H9 (cell line): ENCODE results near the gene TMEM82. TPM values are rescaled to one million over a fixed set of nuclear protein-coding genes. Genes with fewer than 3 reads are reported as not detected.

Experiments
- DNase-seq: peaks from one replicate; pipeline ENCODE4 v3.0.0-alpha.2; 2017
- H2AFZ ChIP-seq: one replicate; pipeline ENCODE4 v1.6.1; 2013; ENCODE audit warnings: mild to moderate bottlenecking, low read length, control low read depth, moderate library complexity
- H2AK5ac ChIP-seq: 2 replicates; pipeline ENCODE4 v1.6.1; 2013; ENCODE audit warnings: low read length, control low read depth, mixed read lengths; ENCODE audit not compliant: insufficient read length
- H2BK120ac ChIP-seq: one replicate; pipeline ENCODE4 v1.6.1; 2013; ENCODE audit warnings: low read depth, mild to moderate bottlenecking, low read length, control low read depth, inconsistent platforms; ENCODE audit not compliant: poor library complexity, severe bottlenecking
- H2BK12ac ChIP-seq: 2 replicates; pipeline ENCODE4 v1.6.1; 2013; ENCODE audit warnings: low read length, control low read depth, mixed read lengths, low read depth; ENCODE audit not compliant: insufficient read length
- H2BK15ac ChIP-seq: 2 replicates; pipeline ENCODE4 v1.6.1; 2013; ENCODE audit warnings: low read depth, low read length, control low read depth
- H2BK20ac ChIP-seq: one replicate; pipeline ENCODE4 v1.6.1; 2013; ENCODE audit warnings: low read depth, mild to moderate bottlenecking, low read length, control low read depth, inconsistent platforms; ENCODE audit not compliant: poor library complexity, severe bottlenecking
- H2BK5ac ChIP-seq: 2 replicates; pipeline ENCODE4 v1.6.1; 2013; ENCODE audit warnings: low read length, control low read depth, mixed read lengths; ENCODE audit not compliant: insufficient read length
- H3K14ac ChIP-seq: 2 replicates; pipeline ENCODE4 v1.6.1; 2013; ENCODE audit warnings: low read length, control low read depth; ENCODE audit not compliant: insufficient read depth
- H3K18ac ChIP-seq: 2 replicates; pipeline ENCODE4 v1.6.1; 2013; ENCODE audit warnings: low read depth, mild to moderate bottlenecking, mixed read lengths, low read length, control low read depth; ENCODE audit not compliant: insufficient read length
- H3K23ac ChIP-seq: 2 replicates; pipeline ENCODE4 v1.6.1; 2013; ENCODE audit warnings: low read length, control low read depth, mixed read lengths, low read depth; ENCODE audit not compliant: insufficient read length
- H3K23me2 ChIP-seq: 2 replicates; pipeline ENCODE4 v1.6.1; 2013; ENCODE audit warnings: low read depth, mild to moderate bottlenecking, mixed read lengths, low read length, control low read depth; ENCODE audit not compliant: insufficient read length, poor library complexity, severe bottlenecking
- H3K27ac ChIP-seq: 2 replicates; pipeline ENCODE4 v1.5.1; 2013; ENCODE audit warnings: low read length, control low read depth, mixed read lengths, low read depth; ENCODE audit not compliant: insufficient read length
- H3K27me3 ChIP-seq: 2 replicates; pipeline ENCODE4 v1.6.1; 2013; ENCODE audit warnings: low read length, control low read depth, inconsistent platforms; ENCODE audit not compliant: insufficient read depth
- H3K4ac ChIP-seq: 2 replicates; pipeline ENCODE4 v1.6.1; 2013; ENCODE audit warnings: low read depth, mild to moderate bottlenecking, control low read depth, inconsistent platforms, low read length, moderate library complexity
- H3K4me1 ChIP-seq: 2 replicates; pipeline ENCODE4 v1.6.1; 2013; ENCODE audit warnings: low read length, control low read depth, inconsistent platforms; ENCODE audit not compliant: insufficient read depth
- H3K4me2 ChIP-seq: 2 replicates; pipeline ENCODE4 v1.6.1; 2013; ENCODE audit warnings: low read length, control low read depth, mixed read lengths; ENCODE audit not compliant: insufficient read length, insufficient read depth
- H3K56ac ChIP-seq: 2 replicates; pipeline ENCODE4 v1.6.1; 2013; ENCODE audit warnings: low read depth, mild to moderate bottlenecking, mixed read lengths, low read length, control low read depth; ENCODE audit not compliant: insufficient read length
- H3K79me1 ChIP-seq: 2 replicates; pipeline ENCODE4 v1.6.1; 2013; ENCODE audit warnings: low read depth, mild to moderate bottlenecking, moderate library complexity, low read length, control low read depth, inconsistent platforms; ENCODE audit not compliant: insufficient read depth, poor library complexity, severe bottlenecking
- H3K79me2 ChIP-seq: 2 replicates; pipeline ENCODE4 v1.6.1; 2013; ENCODE audit warnings: low read length, control low read depth, inconsistent platforms; ENCODE audit not compliant: insufficient read depth
- H3K9ac ChIP-seq: 2 replicates; pipeline ENCODE4 v1.6.1; 2013; ENCODE audit warnings: low read length, control low read depth, mixed read lengths; ENCODE audit not compliant: insufficient read length; ENCODE audit errors: extremely low read depth
- H3K9me3 ChIP-seq: one replicate; pipeline ENCODE4 v1.6.1; 2013; ENCODE audit warnings: low read depth, low read length, inconsistent platforms; ENCODE audit not compliant: control insufficient read depth
- H3T11ph ChIP-seq: one replicate; pipeline ENCODE4 v1.6.1; 2013; ENCODE audit warnings: mild to moderate bottlenecking, low read length, control low read depth, inconsistent platforms
- H4K20me1 ChIP-seq: one replicate; pipeline ENCODE4 v1.6.1; 2013; ENCODE audit not compliant: control insufficient read depth, insufficient read length, insufficient read depth
- H4K5ac ChIP-seq: 2 replicates; pipeline ENCODE4 v1.6.1; 2013; ENCODE audit warnings: low read depth, mild to moderate bottlenecking, mixed read lengths, low read length, control low read depth; ENCODE audit not compliant: insufficient read length
- H4K8ac ChIP-seq: replicated peaks from 2 replicates; pipeline ENCODE4 v1.6.1; 2013; ENCODE audit warnings: low read length, control low read depth, mixed read lengths, low read depth; ENCODE audit not compliant: insufficient read length
- H4K91ac ChIP-seq: 2 replicates; pipeline ENCODE4 v1.6.1; 2013; ENCODE audit warnings: low read depth, mild to moderate bottlenecking, moderate library complexity, mixed read lengths, low read length, control low read depth; ENCODE audit not compliant: insufficient read length
- H3K27ac Mint-ChIP-seq, 3 experiments: 2 replicates in 2 of 3; 3 replicates in 1 of 3; pipeline ENCODE4 v1.8.0; 2020 to 2021; ENCODE audit warnings: mixed read lengths in 3 of 3, mild to moderate bottlenecking in 1 of 3, moderate library complexity in 1 of 3
- H3K27me3 Mint-ChIP-seq: 2 replicates; pipeline ENCODE4 v1.8.0; 2021; ENCODE audit warnings: low read depth, mild to moderate bottlenecking, moderate library complexity, mixed read lengths
- H3K36me3 Mint-ChIP-seq, 3 experiments: 2 replicates in 2 of 3; 3 replicates in 1 of 3; pipeline ENCODE4 v1.8.0; 2020 to 2021; ENCODE audit warnings: low read depth in 3 of 3, mixed read lengths in 3 of 3; ENCODE audit not compliant: insufficient read depth in 1 of 3
- H3K4me1 Mint-ChIP-seq, 2 experiments: 2 replicates each; pipeline ENCODE4 v1.8.0; 2020; ENCODE audit warnings: mixed read lengths in 2 of 2
- H3K4me3 Mint-ChIP-seq, 2 experiments: 2 replicates in 1 of 2; 3 replicates in 1 of 2; pipeline ENCODE4 v1.8.0; 2020 to 2021; ENCODE audit warnings: mild to moderate bottlenecking in 2 of 2, mixed read lengths in 2 of 2, moderate library complexity in 1 of 2
- H3K9me3 Mint-ChIP-seq, 2 experiments: 2 replicates in 1 of 2; 3 replicates in 1 of 2; pipeline ENCODE4 v1.8.0; 2020; ENCODE audit warnings: mild to moderate bottlenecking in 2 of 2, mixed read lengths in 2 of 2, moderate library complexity in 1 of 2
- WGBS: extraction: QIAGEN DNeasy Blood & Tissue Kit; methylation state at CpG from one replicate; pipeline ENCODE4 v1.1.7; 2013; ENCODE audit warnings: missing lambda C conversion rate, low lambda C conversion rate, mixed read lengths; ENCODE audit not compliant: insufficient read length; ENCODE audit errors: extremely low coverage; 5-methylcytosine and 5-hydroxymethylcytosine counted together
- total RNA-seq: library from RNA; stranded (reverse); gene quantifications from 2 replicates; pipeline ENCODE4 v1.2.1, GENCODE V29; 2021
- TF ChIP-seq, protein P1 (sequence below): fragments of 200-600 bp; sonication (generic); conservative IDR thresholded peaks from 3 replicates; pipeline ENCODE4 v1.8.0; 2021; ENCODE audit warnings: antibody characterized with exemption, mild to moderate bottlenecking

The TMEM82 gene
- total RNA-seq, 1 experiment from 2014 or later, result 1.4 TPM

DNA sequence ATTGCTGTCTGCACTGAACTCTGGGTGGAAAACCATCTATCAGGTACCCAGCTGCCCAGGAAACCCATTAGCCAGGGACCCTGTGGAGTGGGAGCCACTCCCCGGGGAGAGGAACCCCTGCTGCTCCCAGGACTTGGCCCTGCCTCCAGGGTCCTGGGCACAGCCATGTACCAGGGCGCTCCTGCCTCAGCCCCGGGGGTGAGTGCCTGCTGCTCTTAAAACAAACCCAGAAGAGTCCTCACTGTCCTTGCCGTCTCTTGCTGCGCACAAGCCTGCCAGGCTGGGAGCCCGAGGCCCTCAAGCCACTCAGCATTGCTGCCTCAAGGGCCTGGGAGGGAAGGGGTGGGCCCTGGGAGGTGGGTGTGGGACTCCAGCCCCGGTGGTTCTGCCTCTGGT is 9.6 kb upstream of the TMEM82 start:
- H3K4me3 Mint-ChIP-seq, result no peak overlapping the region

More for the DNA sequence above, 9.6 kb upstream of the TMEM82 start:
- Histone ChIP-seq H3K79me1 (no peaks in the 10 kb centered on the region), H2BK20ac (no peak overlapping the region), H3K4me1 (no peaks in the 10 kb centered on the region), H2BK5ac (no peak overlapping the region), H2BK15ac (no peak overlapping the region), H3K23ac (no peak overlapping the region), H3T11ph (no peak overlapping the region), H3K79me2 (no peaks in the 10 kb centered on the region), H4K5ac (no peak overlapping the region), H3K4ac (no peak overlapping the region), H3K14ac (no peak overlapping the region), H3K56ac (no peak overlapping the region), H2BK120ac (no peak overlapping the region), H2AK5ac (no peak overlapping the region), H2AFZ (no peak overlapping the region), H3K9me3 (no peaks in the 10 kb centered on the region), H3K23me2 (no peaks in the 10 kb centered on the region), H3K27ac (no peak overlapping the region), H3K27me3 (no peaks in the 10 kb centered on the region), H4K20me1 (no peaks in the 10 kb centered on the region), H3K9ac (no peak overlapping the region), H4K91ac (no peak overlapping the region), H3K18ac (no peak overlapping the region), H2BK12ac (no peak overlapping the region), H4K8ac (no peak overlapping the region), H3K4me2 (no peak overlapping the region)
- Mint-ChIP-seq H3K4me1 (peaks cover 3% of the 10 kb centered on the region in 2 experiments), H3K27me3 (no peaks in the 10 kb centered on the region), H3K36me3 (peaks cover 9 to 35% (median 29%) of the 10 kb centered on the region in 3 experiments; a peak in 5 of 7 replicates), H3K27ac (no peak overlapping the region), H3K9me3 (no peaks in the 10 kb centered on the region)
- no CpG with 5 or more reads among the region's 7 CpGs for WGBS
- DNase-seq, result no peak
- TF ChIP-seq, protein P1, sequence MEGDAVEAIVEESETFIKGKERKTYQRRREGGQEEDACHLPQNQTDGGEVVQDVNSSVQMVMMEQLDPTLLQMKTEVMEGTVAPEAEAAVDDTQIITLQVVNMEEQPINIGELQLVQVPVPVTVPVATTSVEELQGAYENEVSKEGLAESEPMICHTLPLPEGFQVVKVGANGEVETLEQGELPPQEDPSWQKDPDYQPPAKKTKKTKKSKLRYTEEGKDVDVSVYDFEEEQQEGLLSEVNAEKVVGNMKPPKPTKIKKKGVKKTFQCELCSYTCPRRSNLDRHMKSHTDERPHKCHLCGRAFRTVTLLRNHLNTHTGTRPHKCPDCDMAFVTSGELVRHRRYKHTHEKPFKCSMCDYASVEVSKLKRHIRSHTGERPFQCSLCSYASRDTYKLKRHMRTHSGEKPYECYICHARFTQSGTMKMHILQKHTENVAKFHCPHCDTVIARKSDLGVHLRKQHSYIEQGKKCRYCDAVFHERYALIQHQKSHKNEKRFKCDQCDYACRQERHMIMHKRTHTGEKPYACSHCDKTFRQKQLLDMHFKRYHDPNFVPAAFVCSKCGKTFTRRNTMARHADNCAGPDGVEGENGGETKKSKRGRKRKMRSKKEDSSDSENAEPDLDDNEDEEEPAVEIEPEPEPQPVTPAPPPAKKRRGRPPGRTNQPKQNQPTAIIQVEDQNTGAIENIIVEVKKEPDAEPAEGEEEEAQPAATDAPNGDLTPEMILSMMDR, result no peak
